GM12878 (cell line): Measurements from ENCODE around the gene TRPM8.

Source experiments
- CHD4 ChIP-seq: fragments of 200-600 bp; sonication (generic); IDR thresholded peaks from 2 replicates; pipeline ENCODE4 v1.6.1; 2016; ENCODE audit warnings: mild to moderate bottlenecking
- CREM ChIP-seq: IDR thresholded peaks from 2 replicates; pipeline ENCODE4 v1.6.1; 2014; ENCODE audit warnings: antibody characterized with exemption, low read depth
- CTCF ChIP-seq, 3 experiments: IDR thresholded peaks in 2 of 3; conservative IDR thresholded peaks in 1 of 3; 2 replicates each; pipeline ENCODE4 v1.5.1; 2011; ENCODE audit warnings: low read depth in 3 of 3, low read length in 3 of 3, mild to moderate bottlenecking in 3 of 3, control low read depth in 2 of 3, moderate library complexity in 2 of 3, inconsistent platforms in 1 of 3, mixed read lengths in 1 of 3; ENCODE audit not compliant: control insufficient read depth in 2 of 3, insufficient read depth in 1 of 3; ENCODE audit errors: extremely low read depth in 1 of 3
- E2F4 ChIP-seq: IDR thresholded peaks from 2 replicates; pipeline ENCODE4 v1.6.1; 2012; ENCODE audit warnings: low read depth, low read length, improper control_type of control experiment
- EZH2 ChIP-seq: IDR thresholded peaks from 2 replicates; pipeline ENCODE4 v1.6.1; 2012; ENCODE audit warnings: low read depth, mild to moderate bottlenecking, control low read depth, inconsistent platforms, low read length, borderline replicate concordance; ENCODE audit not compliant: control insufficient read depth
- HDAC2 ChIP-seq: fragments of 200-600 bp; sonication (generic); IDR thresholded peaks from 2 replicates; pipeline ENCODE4 v1.6.1; 2017
- MAX ChIP-seq: IDR thresholded peaks from 2 replicates; pipeline ENCODE4 v1.6.1; 2012; ENCODE audit warnings: low read depth, low read length, improper control_type of control experiment
- NFIC ChIP-seq: IDR thresholded peaks from 2 replicates; pipeline ENCODE4 v1.6.1; 2012; ENCODE audit warnings: low read depth, mild to moderate bottlenecking, inconsistent platforms, low read length, moderate library complexity
- POLR2AphosphoS5 ChIP-seq: IDR thresholded peaks from 2 replicates; pipeline ENCODE4 v1.6.1; 2011; ENCODE audit warnings: mild to moderate bottlenecking, low read length, inconsistent platforms
- SREBF1 ChIP-seq: IDR thresholded peaks from 2 replicates; pipeline ENCODE4 v1.6.1; 2012; ENCODE audit warnings: mild to moderate bottlenecking, low read length
- ZNF24 ChIP-seq: fragments of 450-650 bp; IDR thresholded peaks from 2 replicates; pipeline ENCODE4 v1.6.1; 2017; ENCODE audit warnings: antibody characterized with exemption, mild to moderate bottlenecking
- ZNF592 ChIP-seq: fragments of 450-650 bp; IDR thresholded peaks from 2 replicates; pipeline ENCODE4 v1.6.1; 2017; ENCODE audit warnings: mild to moderate bottlenecking, moderate library complexity

GRCh38 chr2:233973786-233974185, 56.6 kb downstream of the TRPM8 start:
- TF ChIP-seq NFIC: no peak
- no peak for TF ChIP-seq EZH2
- no peak for TF ChIP-seq HDAC2
- TF ChIP-seq POLR2AphosphoS5: no peak
- TF ChIP-seq E2F4: no peak
- no peak for TF ChIP-seq SREBF1
- TF ChIP-seq CTCF (IDR thresholded peaks at IDR 0.05 in 2 of 3, conservative IDR thresholded peaks at IDR 0.05 in 1 of 3; ENCODE audit: control insufficient read depth in 2 of 3, extremely low read depth in 1 of 3, insufficient read depth in 1 of 3, low read depth in 3 of 3, low read length in 3 of 3): no peak
- no peak for TF ChIP-seq MAX
- no peak for TF ChIP-seq ZNF592
- TF ChIP-seq ZNF24: no peak
- no peak for TF ChIP-seq CREM
- no peak for TF ChIP-seq CHD4
